Measurements from ENCODE around the gene MPHOSPH9.
"Not testable (repeated sequence)": the region's sequence is repeated elsewhere in the genome, so short reads cannot be mapped to it uniquely, and the experiment has no call there.

The MPHOSPH9 gene

GRCh38 chr12:123253641-123254459 is 20.9 kb upstream of the MPHOSPH9 start:
- no peak for DNase-seq

- not testable (repeated sequence) for DNase-seq
Measured at GRCh38 chr12:123252365-123252764, 19.4 kb upstream of the MPHOSPH9 start.

GRCh38 chr12:123251403-123252076 is 18.6 kb upstream of the MPHOSPH9 start:
- no peak for DNase-seq

- DNase-seq, result no peak
Measured at GRCh38 chr12:123250471-123251383, 17.8 kb upstream of the MPHOSPH9 start.

GRCh38 chr12:123248996-123249741 is 16.2 kb upstream of the MPHOSPH9 start:
- not testable (repeated sequence) for DNase-seq

GRCh38 chr12:123248129-123248528 is 15.2 kb upstream of the MPHOSPH9 start:
- not testable (repeated sequence) for DNase-seq

GRCh38 chr12:123245678-123246077 is 12.7 kb upstream of the MPHOSPH9 start:
- DNase-seq, result no peak

GRCh38 chr12:123243671-123244262 is 10.8 kb upstream of the MPHOSPH9 start:
- no peak for DNase-seq

- no peak for DNase-seq
Measured at GRCh38 chr12:123242116-123242904, 9.4 kb upstream of the MPHOSPH9 start.

- no peak for DNase-seq
Measured at GRCh38 chr12:123238961-123239360, 6.0 kb upstream of the MPHOSPH9 start.

GRCh38 chr12:123238330-123238682 is 5.4 kb upstream of the MPHOSPH9 start:
- no peak for DNase-seq

GRCh38 chr12:123237646-123238329 is 4.8 kb upstream of the MPHOSPH9 start:
- peak; percentile 45 for DNase-seq

- no peak for DNase-seq
Measured at GRCh38 chr12:123233505-123234308, 766 bp upstream of the MPHOSPH9 start.

- DNase-seq, result no peak
Measured at GRCh38 chr12:123232472-123232806, 502 bp downstream of the MPHOSPH9 start.

- DNase-seq, result no peak
Measured at GRCh38 chr12:123231931-123232330, 1.0 kb downstream of the MPHOSPH9 start.

- no peak for DNase-seq
Measured at GRCh38 chr12:123229051-123229450, 3.9 kb downstream of the MPHOSPH9 start.

GRCh38 chr12:123227581-123228258 is 5.2 kb downstream of the MPHOSPH9 start:
- DNase-seq, result no peak

GRCh38 chr12:123225443-123225842 is 7.5 kb downstream of the MPHOSPH9 start:
- DNase-seq, result no peak

GRCh38 chr12:123223241-123223668 is 9.7 kb downstream of the MPHOSPH9 start:
- no peak for DNase-seq
